NCI-H2081 treated with DMSO at 0.1 percent for 48 hours (cell line): Measurements from ENCODE around the gene COL5A2.

Experiments used
- DNase-seq: peaks from one replicate; lab custom pipeline; 2025; lab: John Stamatoyannopoulos, UW

The COL5A2 gene

DNA sequence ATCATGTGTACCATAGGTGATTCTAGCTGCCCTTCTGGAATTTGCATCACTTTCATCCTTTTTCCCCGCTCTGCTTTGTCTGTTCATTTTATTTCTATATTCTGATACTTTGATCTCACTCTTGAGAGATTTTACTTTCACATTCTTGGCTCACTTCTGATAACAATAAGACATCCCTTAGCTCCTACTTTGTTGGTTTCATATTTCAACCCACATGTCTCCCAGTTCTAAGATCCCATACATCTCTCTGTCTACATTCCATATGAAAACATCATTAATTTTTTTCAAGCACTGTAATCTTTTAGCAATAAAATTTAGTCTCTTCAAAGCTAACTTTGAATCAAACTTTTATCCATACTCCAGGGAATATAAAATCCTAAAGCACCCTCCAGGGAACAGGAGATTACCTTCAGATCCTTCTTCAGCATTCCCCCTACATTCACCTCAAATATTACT, 129.8 kb downstream of the COL5A2 start:
- DNase-seq: no peak

DNA sequence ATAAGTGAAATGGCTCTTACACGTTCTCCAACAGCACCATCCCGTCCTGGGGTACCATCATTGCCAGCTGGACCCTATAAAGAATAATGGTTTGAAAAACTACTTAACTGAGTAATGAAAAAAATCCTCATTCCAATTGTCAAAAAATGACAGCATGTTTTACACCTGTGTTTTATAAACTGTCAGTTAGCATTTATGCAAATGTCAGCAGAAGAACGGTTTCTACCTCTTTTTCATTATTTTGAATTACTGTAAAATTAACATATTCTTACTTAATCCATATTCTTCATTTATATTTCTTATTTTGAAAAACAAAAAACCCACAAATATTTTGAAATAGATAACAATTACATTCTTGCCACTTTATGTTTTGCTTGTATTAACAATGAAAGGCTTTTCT, 131.4 kb downstream of the COL5A2 start:
- DNase-seq: no peak

DNA sequence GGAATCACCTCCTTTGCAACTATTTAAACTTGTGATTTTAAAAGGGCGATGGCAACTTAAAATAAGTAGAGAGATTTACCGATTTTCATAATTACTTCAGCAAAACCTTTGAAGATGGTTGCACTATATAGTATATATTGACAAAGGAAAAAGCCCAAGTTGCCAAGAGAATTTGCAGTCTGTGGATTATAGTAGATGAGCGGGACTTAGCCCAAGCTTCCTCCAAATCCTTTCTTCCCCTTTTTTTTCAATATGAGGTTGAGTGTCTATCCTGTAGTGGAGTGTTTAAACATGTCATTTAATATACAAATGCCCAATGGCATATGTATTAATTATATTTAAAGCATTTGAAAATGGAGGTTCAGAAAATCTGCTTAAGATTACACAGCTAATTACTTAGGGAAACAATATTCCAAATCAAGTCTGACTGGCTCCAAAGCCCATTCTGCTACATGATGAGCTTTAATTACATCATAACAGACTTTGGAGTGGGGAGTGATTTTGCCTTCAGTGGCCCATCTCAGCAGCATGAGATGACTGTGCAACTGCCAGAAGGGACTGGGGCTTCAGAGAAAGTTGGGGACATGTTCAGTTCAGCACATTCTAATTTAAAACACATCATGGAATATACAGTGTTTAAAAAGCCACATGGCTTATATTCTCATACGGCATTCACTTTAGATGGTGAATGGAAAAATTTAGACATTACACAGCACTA, 132.2 kb downstream of the COL5A2 start:
- DNase-seq: no peak

DNA sequence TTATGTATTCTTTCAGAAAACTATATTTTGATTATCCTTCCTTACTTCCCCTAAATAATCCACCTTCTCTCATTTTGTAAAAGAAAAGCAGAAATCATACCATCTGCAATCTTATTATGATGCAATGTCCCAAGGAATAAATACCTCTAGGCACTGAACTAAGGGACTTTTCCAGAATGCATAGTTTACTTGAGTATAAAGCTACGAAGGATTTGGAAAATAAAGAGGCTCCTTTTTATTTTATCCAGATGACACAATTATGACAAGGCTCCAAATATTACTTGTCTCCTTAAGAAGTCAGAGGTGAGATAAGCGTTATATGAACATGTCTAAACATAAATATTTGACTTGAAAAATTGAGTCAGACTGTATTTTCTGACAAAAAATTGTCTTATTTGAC, 133.2 kb downstream of the COL5A2 start:
- DNase-seq: no peak

DNA sequence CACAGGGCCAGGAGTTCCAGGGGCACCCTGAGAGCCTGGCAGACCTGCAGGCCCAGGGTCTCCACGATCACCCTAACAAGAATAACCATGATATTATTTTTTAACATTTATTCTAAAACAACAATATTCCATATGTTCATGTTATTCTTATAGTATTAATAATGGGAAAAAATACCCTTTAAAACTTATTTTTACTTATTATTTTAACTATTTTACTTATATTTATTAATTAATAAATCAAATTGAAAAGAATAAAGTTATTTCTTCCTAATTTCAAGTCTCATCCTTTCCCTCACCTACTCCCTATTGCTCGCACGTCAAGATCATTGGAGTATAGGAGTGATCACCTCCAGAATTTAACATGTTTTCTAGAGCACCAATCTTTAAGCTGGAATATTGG, 133.7 kb downstream of the COL5A2 start:
- DNase-seq: no peak

DNA sequence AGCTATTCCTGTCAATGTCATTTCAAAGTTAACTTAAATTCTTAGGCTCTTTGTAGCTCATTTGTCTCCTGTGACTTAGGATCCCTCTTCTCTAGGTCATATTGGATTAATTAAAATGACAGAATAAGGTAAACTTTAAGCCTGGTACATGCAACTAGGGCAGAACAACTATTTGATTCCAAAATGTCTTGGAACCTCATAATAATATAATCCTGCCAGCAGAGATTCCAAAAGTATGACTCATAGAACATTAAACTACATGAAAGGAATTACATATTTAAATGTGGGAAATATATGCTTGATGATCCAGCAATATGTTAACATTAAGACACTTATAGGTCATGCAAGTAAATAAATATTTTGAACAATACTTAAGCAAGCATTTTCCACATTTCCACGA, 142.0 kb downstream of the COL5A2 start:
- no peak for DNase-seq

DNA sequence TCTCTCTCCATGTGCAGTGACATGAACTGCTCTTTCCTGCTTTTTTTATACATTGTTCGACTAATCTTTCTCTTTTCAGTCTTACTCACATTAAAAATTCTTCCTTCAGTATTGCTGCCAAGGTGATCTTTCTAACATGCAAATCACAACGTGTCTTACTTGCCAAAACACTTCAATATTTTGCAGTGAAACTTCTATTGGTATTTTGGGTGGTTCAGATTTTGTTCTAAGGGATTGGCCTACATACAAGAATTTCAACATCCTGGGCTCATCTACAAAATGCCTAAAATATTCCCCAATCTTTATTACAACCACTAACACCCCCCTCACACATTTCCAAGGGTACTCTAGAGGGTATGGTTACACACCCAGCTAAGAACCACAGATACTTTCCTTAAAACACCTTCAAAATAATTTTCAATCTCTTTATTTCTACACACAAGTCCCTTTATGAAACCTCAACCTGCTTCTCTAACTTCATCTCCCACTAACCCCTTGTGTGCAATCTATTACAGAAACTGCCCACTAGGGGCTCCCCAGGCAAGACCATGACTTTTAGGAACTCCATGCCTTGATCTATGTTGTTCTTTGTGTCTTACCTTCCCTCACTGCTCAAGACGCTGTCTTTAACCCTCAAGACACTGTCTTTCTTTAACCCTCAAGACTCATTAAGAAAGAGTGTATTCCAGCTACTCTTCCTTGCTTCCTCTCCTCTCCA, 154.5 kb downstream of the COL5A2 start:
- no peak for DNase-seq

DNA sequence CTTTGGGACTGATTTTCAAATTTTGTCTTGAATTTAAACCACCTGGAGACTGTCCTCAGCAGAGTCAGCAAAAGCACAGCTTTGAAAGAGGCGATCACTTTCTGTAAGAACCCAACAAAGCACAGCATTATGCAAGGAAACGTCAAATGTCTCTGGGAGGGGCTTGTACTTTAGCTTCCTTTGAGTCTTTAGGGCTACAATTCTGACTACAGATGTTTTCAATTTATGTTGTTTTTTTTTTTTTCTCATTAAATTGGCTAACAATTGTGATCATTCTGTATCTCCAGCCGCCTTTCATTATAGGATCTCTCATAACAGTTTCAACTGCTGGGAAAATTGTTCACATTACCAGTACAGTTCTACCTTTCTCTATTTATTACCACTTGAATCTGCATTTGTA, 157.1 kb downstream of the COL5A2 start:
- no peak for DNase-seq

DNA sequence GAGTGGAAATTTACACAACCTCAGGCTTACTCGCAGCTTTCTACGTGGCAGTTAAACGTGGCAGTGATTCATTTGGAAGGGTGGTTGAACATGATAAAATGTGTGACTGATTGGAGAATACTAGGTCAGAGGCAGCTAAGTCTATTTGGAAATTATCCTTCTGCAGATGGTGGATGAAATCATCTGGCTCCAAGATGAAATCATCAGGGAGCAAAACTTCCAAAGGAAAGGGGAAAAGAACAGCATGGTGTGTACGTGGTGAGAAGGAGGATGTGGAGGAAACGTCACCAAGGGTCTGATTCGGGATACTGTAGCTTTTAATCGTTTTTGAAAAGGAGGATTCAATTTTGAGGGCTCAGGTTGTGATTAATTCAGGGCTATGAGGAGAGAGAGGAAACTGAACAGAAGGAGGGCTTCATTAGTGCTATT, 157.5 kb downstream of the COL5A2 start:
- no peak for DNase-seq

DNA sequence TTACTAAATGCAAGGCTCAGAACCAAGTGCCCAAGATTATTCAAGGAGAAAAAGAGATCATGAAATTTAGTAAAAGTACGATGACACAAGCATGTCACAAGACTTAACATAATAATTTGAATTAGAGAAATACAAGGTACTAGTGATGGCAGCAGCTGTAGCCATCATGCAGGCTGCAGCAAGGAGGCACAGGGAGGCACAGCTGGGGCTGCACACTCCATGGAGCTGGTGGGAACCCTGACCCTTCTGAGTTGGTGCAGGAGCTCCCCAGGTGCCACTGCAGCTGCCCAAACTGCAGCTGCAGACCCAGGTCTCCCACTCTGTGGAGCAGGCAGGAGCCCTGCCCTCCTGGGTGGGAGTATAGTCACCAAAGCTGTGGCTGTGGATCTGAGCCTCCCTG, 159.4 kb downstream of the COL5A2 start:
- DNase-seq: no peak

DNA sequence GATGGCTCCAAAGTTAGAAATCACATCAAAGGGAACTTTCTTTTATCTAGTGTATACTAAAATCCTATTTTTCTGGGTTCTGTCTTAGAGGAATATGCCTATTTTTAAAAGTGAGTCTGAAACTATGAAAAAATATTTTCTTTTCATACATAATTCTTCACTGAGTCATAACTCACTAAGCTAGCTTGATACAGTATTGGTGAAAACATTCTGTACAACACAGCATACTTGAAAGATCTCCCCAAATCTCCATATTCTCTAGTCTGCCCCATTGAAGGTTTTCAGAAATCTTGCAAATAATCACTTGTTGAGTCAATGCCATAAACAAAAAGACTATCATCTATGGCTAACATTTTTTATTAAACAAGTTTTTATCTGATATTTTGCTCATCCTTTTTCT, 160.9 kb downstream of the COL5A2 start:
- DNase-seq: no peak

DNA sequence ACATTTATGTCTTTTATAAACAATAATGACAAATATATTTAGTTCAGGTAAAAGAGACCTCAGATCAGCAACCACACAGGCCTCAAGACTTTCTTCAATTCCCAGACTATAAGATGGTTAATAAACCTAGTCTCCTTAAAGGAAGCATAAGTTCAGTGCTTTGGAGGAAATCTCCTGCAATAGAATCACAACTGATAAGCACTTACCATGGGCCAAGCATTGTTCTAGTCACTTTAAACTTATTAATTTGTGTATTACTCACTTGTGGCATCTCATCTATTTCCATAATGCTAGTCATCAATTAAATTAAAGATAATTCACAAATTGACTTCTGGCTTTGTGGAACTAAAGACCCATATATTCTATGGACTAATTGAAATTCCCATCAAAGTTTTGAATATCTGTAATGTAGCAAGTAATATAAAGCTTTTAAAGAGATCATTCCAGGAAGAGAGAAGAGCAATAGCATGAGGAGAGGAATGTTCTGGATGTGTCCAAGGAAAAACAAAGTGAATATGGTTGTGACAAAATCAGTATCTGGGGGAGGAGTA, 163.2 kb downstream of the COL5A2 start:
- no peak for DNase-seq

DNA sequence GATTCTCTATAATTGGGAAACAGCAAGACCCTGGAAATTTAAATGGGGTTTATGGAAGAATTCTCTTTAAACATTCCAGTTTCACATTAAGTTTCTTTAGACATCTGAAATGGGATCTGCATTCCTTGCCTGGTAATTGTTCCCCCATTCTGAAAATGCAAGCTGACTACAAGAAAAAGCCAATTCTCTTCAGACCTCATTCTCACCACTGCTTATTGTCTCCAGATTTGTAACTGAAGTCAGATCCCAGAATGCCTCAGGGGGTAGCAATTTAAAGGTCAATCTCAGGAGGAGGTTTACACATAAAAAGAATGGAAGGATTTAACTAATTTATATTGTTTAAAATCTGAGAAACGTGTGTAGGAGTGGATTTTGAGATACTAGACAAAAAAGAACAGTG, 164.2 kb downstream of the COL5A2 start:
- DNase-seq: no peak

DNA sequence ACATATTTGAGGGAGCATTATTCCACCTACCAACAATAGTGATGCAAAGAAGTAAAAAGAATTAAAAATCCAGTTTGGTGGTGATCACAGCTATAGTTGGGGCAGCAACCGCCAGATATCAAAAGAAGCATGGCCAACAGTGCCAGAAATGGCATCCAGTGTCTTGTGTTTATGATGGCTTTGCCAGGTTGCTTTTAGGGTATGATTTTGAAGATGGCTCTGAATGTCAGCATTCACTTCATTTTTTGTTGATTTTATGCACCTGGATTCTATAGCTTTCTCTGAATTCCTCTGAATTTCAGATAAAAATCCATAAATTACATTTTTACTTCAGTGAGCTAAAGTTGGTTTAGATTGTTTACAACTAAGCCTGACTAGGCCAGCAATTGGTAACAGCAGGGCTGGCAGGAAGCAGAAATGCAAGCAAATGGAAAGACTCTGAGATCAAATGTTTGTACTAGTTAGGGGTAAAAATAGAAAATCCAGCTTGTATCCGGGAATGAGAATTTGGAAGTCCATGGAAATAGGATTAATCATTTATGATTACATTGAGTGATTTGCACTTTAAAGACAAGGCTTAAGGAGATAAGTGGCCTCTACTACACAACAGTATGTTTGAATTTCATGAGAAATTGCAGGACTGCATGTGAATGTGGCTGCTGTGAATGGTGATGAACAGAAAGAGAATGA, 165.0 kb downstream of the COL5A2 start:
- DNase-seq: no peak

DNA sequence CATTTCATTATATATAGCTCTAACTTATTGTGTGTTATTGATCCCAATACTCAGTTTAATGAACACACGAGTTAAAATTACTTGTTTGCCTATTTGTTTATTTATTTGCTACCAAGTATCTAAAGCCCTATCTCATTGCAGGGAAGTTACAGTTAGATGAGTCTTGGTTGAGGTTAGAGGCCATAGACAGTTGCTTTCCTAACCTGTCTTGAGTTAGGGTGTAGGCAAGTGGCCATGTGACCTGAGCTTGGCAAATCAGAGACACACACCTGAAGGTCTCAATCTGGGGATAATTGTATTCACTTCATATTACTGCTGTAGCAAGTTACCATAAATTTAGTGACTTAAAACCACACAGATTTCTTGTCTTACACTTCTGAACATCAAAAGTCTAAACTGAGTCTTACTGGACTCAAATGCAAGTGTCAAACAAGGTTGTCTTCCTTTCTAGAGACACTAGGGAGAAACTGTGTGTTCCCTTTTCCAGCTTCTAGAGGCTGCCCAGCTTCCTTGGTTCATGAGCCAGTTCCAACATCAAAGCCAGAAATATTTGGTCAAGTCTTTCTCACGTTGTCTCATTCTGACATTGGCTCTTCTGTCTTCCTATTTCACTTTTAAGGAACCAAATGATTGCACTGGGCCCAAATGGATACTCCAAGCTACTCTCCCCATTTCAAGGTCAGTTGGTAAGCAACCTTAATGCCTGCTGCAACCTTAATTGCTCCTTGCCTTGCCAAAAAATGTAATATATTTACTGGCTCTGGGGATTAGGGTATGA, 165.7 kb downstream of the COL5A2 start:
- no peak for DNase-seq

DNA sequence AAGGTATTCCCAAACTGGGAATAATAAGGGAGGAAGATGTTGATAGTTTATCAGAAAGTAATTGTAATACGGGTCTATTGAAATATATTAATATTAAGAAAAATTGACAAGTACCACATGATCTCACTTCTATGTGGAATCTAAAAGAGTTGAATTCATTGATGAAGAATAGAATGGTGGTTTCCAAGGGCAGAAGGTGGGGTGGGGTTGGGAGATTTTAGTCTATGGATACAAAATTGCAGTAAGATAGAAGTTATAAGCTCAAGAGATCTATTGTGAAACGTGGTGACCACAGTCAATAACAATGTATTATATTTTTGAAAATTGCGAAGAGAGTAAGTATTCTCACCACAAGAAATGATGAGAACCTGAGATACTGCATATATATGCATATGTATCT, 166.5 kb downstream of the COL5A2 start:
- no peak for DNase-seq

DNA sequence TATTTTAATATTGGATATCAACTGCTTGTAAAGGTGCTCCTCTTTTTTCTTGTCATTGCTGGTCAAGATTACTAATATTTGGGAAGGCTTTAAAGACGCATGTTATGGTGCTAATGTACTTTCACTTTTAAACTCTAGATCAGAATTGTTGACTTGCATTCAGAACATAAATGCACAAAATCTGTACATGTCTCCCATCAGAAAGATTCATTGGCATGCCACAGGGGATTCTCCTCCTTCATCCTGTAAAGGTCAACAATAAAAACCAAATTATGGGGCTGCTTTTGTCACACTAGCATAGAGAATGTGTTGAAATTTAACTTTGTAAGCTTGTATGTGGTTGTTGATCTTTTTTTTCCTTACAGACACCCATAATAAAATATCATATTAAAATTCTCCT, 167.2 kb downstream of the COL5A2 start:
- DNase-seq: no peak

DNA sequence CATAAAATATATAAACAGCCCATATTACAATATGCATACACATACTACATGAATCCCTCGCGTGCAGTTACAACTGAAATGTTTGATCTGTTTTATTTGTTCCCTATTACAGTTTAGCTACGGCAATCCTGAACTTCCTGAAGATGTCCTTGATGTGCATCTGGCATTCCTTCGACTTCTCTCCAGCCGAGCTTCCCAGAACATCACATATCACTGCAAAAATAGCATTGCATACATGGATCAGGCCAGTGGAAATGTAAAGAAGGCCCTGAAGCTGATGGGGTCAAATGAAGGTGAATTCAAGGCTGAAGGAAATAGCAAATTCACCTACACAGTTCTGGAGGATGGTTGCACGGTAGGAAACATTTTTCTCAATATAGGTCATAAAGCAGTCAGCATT, 169.0 kb downstream of the COL5A2 start:
- DNase-seq: no peak

DNA sequence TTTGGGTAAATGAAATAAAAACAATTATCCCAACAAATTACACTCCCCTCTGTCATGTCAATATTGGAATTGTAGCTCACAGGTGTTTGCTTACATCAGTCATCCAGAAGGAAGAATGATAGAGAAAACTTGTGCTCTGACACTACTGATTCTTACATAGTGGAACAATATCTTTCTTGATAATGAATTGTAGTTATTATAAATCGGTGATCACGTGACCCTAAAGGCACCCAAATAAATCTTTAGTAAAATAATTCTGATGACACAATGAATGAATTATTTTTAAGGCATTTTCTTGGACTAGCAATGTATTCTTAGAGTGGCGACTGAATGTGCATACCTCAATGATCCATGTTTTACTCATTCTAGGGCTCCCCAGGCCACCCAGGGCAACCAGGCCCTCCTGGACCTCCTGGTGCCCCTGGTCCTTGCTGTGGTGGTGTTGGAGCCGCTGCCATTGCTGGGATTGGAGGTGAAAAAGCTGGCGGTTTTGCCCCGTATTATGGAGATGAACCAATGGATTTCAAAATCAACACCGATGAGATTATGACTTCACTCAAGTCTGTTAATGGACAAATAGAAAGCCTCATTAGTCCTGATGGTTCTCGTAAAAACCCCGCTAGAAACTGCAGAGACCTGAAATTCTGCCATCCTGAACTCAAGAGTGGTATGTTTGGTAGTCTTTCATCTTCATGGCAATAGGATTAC, 170.9 kb downstream of the COL5A2 start:
- no peak for DNase-seq

DNA sequence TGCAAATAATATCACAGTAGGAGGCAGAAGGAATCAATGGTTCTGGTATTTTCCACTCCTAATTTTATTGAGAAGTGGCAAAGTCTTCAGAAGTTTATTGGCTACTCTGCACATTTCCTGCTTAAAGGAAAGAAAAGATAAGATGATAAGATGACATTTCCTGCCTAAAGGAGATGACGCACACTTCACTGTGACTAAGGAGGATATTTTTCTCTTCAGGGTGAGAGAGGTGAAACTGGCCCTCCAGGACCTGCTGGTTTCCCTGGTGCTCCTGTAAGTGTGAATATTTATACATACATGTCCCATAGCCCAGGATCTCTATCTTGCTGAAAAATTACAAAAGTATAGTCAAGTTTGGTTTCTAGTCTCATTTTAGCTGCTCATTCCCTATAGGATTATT, 177.5 kb downstream of the COL5A2 start:
- no peak for DNase-seq

DNA sequence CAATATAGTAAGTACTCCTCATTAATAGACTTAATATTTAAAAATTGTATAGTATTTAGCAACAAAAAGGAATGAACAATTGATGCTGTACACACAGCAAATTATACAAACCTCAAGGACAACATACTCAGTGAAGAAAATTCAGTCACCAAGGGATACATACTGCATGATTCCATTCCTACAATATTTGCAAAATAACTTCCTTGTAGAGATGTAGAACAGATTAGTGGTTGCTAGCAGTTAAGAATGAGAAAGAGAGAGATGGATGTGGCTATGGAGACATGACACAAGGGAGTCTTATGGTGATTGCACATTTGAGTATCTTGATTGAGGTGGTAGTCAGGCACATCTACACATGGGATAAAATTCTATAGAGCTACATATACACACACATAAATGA, 179.3 kb downstream of the COL5A2 start:
- DNase-seq: no peak
